Raji (cell line): Measurements from ENCODE around the gene PDE6A.

Experiments used
- POLR2A ChIP-seq: IDR thresholded peaks from 2 replicates; pipeline ENCODE4 v1.6.1; 2011; ENCODE audit warnings: low read depth, low read length, control low read depth; ENCODE audit not compliant: insufficient read depth

PDE6A gene

GRCh38 chr5:149863176-149863575 lies 81.4 kb downstream of the PDE6A start:
- TF ChIP-seq POLR2A = no peak

DNA sequence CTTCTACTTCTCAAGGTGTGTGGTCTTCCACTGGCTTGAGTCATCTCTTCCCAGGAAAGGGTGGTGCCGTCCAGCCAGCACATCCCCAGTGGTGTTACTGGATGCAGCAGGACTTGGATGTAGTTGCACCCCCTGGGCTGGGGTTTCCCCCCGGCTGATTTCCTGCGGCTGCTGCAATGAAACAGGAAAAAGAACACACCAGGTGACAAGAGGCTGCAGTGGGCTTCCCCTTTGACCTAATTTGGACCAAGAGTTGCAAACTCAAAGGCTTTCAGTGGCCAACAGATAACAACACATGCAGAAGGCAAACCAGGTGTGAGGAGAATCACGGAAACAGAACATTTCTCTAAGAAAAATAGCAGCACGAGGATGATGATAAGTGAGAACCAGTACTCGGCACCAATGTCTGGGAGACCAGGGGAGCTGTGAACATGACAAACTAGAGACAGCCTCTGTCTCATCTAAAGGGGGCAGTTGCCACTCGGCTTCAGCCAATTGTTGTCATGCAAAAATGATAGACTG lies 83.7 kb downstream of the PDE6A start:
- TF ChIP-seq POLR2A = no peak

DNA sequence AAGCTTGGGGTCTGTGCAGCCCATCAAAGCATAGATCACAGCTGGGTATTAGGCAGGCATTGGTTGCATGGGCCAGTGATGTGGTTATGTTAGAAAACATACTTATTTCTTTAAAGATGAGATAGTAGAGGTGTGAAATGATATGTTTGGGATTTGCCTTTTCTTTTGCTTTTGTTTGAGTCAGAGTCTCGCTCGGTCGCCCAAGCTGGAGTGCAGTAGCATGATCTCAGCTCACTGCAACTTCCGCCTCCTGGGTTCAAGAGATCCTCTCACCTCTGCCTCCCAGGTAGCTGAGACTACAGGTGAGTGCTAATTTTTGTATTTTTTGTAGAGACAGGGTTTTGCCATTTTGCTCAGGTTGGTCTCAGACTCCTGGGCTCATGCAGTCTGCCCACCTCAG lies 84.8 kb downstream of the PDE6A start:
- TF ChIP-seq POLR2A = no peak

- no peak for TF ChIP-seq POLR2A
Measured at GRCh38 chr5:149857499-149857898, 87.1 kb downstream of the PDE6A start.

DNA sequence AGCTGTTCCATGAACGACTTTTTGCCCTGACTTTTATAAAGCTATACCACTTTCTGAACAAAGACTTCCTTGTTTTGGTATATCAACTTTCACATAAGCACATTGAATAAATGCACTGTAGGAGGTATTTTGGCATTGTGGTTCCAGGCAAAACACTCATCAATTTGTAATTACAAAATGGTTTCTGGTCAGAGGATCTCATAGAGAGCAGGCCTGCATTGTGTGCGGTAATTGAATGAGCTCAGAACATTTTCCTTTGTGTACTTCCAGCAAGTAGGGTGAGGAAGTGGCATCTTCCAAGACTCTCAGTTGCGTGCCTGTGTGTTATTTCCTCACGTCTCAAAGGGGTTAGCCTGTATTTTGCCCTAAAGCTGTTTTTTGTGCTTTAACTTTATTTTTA lies 89.2 kb downstream of the PDE6A start:
- no peak for TF ChIP-seq POLR2A

DNA sequence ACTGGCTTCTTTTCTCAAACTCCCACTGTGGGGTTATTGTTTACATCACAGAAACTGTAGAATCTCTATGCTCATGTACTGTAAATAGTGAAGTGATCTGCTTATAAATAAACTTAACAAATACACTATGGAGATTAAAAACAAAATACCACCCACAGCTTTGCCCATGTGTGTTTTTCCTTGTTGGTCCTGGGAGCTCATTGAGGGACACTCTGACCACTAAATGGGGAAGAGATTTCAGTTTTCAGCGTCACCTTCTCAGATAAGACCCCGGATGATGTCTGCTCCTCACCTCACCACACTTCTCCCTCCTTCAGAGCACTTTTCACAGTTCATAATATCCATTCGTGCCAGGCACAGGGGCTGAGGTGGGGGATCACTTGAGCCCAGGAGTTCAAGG lies 89.7 kb downstream of the PDE6A start:
- no peak for TF ChIP-seq POLR2A

GRCh38 chr5:149853701-149854100 lies 90.9 kb downstream of the PDE6A start:
- TF ChIP-seq POLR2A = no peak

GRCh38 chr5:149853331-149853648 lies 91.3 kb downstream of the PDE6A start:
- TF ChIP-seq POLR2A = no peak

- no peak for TF ChIP-seq POLR2A
Measured at GRCh38 chr5:149852641-149853330, 91.8 kb downstream of the PDE6A start.

DNA sequence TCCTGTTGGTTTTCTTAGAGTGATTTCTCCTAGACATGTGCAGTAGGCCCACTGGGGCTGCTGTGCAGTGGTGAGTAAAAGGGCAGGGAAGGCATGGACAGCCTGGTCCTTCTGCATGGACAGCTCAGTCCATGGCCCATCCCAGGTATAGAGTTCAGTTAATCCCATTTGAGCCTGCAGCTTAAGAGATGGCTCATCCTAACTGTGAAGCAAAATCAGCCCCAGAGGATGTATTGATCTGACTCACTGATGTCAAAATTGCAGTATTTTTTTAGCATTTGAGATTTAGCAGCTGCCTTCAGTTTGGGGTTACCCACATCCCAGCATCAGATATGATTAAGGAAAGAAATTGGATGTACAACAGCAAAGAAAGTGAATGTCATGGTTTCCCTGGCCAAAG lies 93.4 kb downstream of the PDE6A start:
- no peak for TF ChIP-seq POLR2A

DNA sequence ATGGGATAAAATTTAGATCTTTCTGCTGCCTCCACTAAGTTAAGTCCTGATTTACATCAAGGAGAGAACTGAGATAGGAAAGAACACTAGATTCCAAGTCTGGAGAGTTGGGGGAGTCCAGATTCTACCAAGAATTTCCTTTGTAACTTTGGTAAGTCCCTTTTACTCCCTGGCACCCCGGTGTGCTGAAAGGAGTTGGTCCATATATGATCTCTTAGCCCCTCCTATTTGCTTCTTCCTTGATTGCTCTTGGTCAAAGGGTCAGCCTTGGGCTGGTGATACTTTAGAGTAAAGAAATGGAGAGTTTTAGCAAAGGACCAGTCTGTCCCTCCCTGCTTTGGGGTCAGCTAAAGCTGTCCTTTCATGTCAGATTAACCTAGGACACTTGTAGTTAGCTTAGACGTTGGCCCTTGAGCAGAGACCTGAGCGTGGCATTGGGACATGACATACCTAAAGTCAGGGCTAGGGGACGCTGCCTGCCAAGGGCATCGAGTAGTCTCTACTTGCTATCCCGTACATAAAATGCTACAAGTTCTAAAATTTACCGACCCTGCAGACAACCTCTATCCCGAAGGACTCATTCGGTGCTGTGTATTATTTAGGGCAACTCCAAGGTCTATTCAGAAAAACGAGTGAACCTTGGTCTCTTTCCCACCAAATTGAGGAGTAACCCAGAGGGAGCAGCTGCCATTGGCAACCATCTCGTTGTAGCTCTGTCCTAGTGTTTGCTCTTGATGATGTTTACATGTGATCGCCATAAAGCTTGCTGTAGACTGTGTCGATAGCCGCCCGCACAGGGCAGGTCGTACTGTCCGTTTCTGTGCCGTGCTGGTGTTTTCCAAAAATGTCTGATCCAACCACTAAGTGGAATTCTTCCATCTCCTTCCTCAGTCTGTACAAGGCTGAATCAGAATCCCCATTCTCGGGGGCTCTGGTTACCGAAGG lies 94.4 kb downstream of the PDE6A start:
- no peak for TF ChIP-seq POLR2A

- TF ChIP-seq POLR2A = no peak
Measured at GRCh38 chr5:149849280-149849965, 95.2 kb downstream of the PDE6A start.

DNA sequence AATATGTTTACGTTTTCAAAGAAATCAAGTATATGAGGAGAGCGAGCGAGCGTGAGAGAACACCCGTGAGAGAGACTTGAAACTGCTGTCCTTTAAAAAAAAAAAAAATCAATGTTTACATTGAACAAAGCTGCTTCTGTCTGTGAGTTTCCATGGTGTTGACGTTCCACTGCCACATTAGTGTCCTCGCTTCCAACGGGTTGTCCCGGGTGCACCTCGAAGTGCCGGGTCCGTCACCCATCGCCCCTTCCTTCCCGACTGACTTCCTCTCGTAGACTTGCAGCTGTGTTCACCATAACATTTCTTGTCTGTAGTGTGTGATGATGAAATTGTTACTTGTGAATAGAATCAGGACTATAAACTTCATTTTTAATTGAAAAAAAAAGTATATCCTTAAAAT lies 97.0 kb downstream of the PDE6A start:
- TF ChIP-seq POLR2A = no peak

- no peak for TF ChIP-seq POLR2A
Measured at GRCh38 chr5:149846021-149846420, 98.6 kb downstream of the PDE6A start.

GRCh38 chr5:149845601-149846000 lies 99.0 kb downstream of the PDE6A start:
- no peak for TF ChIP-seq POLR2A

GRCh38 chr5:149841851-149842793 lies 102.5 kb downstream of the PDE6A start:
- TF ChIP-seq POLR2A = no peak
